ENCODE data around the gene ABLIM1.

ABLIM1 gene

GRCh38 chr10:114458216-114458920, 199.7 kb downstream of the ABLIM1 start:
- no peak for DNase-seq (ENCODE audit: low spot score)

GRCh38 chr10:114453576-114453975, 204.5 kb downstream of the ABLIM1 start:
- DNase-seq (ENCODE audit: low spot score): no peak

- DNase-seq (ENCODE audit: low spot score): no peak
Measured at GRCh38 chr10:114448897-114449296, 209.2 kb downstream of the ABLIM1 start.

DNA sequence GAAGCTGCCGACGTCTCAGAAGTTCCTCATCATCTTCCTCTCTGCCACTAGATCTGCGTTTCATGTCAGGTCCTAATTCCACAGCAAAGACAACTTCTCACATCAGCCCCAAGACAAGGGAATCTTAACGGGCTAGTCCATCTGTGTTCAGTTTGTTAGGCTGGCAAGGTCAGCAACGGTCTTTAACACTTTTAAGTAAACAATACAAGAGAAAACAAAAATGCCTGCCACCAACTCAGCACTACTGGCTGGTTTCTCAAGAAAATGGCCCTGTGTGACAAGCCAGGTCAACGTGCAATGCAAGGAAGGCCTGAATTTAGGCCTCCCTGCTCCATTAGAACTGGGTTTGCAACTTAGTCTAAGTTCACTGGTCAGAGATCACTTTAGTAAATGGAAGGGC, 212.7 kb downstream of the ABLIM1 start:
- no peak for DNase-seq (ENCODE audit: low spot score)

DNA sequence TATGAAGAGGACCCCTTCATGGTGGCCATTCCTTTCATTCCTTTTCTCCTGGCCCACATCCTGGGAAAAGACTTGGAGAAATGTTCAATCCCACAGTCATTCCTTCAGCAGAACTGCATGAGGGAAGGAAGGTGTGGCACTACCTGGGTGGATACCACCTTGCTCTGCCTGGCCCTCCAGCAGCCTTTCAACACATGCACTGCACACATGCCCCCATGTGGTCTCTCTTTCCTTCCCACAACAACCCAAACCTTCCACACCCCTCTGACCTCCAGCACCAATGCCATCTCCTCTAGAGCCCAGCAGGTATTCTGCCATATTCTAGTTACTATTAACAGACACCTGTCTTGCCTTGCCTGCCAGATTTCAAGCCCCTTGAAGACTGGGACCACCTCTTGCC, 213.3 kb downstream of the ABLIM1 start:
- no peak for DNase-seq (ENCODE audit: low spot score)

DNA sequence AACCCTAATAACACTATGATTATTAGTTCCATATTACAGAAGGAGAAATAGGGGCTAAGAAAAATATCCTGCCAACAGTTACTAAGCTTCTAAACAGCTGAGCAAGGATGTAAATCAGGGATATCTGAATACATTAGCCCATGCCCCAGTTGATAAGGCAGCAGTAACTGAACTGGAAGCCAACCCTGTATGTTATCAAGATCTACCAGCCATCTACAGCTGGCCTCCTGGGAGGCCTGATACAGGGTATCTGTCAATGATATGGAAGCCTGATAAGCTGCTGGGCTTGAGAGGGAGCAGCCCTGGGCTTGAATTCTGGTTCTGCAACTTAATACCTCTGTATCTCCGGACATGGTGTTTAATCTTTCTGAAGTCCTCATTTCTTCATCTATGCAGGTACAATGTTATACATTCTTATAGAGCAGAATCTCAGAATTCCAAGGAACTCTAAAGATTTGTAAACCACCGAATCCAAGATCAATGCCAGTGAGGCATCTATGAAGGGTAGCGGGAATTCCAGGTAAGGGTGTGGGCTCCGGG, 215.9 kb downstream of the ABLIM1 start:
- DNase-seq (ENCODE audit: low spot score): no peak

DNA sequence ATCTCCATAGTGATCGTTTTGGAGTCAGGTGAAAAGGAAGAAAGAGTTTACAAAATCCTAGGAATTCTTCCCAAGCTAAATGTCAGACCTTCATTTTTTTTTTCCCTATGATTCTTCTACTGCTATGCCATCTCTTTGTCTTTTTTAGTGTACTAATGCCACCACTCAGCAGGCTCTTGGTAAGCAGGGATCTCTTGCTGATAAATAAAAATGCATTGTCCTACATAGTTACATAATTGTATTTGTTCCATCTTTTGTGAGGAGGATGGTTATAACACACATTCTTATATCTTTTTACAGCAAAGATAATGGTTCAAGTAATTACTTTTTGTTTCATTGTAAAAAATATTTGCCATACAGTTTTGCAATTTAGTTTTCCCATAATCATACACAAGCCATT, 217.0 kb downstream of the ABLIM1 start:
- no peak for DNase-seq (ENCODE audit: low spot score)

DNA sequence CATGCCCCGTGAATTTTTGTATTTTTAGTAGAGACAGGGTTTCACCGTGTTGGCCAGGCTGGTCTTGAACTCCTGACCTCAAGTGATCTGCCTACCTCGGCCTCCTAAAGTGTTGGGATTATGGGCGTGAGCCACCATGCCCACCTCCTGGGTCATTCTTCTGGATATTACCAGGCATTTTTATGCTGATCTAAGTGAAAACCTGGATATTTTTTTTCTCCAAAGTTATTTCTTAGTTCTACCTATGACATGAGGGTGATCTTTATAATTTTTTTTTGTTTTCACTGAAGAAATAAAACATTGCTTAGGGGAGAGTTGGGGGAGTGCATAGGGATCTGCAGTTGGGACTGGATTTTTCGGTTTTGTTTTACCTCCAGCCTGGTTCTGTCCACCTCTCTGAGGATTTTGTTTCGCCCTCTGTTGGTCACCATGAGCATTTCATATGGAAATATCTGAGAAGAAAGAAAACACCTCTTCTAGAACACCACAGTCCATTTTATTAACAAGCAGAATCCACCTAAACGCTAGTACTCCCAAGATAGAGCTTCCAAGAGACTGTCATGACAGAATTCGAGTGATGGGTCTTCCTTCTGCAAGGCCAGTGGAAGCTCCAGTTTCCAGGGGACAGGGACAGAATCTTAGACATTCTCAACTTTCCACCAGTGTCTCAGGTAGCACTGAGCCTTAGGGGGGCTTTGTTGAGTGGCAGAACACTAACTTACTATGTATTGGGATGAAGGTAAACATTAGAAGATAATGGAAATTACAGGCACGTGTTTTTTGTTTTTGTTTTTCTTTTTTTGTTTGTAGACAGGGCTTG, 220.4 kb downstream of the ABLIM1 start:
- peak; percentile 58 for DNase-seq (ENCODE audit: low spot score)

DNA sequence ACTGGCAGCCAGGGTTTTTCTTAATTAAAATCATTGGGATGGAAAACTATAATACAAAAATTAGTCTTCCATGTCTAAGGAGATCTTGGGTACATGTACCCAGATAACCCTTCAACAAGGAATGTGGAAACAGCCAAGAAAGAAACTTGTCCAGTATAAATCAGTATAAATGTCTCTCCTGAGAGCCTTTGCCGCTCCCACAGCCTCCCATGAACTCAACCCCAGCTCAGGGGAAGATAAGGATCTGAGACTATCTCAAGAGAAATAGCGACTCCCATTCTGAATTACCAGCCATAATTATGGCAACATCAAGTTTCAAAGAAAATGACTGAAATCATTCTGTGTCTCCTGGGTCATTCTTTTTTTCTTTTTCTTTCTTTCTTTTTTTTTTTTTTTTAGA, 221.1 kb downstream of the ABLIM1 start:
- no peak for DNase-seq (ENCODE audit: low spot score)

DNA sequence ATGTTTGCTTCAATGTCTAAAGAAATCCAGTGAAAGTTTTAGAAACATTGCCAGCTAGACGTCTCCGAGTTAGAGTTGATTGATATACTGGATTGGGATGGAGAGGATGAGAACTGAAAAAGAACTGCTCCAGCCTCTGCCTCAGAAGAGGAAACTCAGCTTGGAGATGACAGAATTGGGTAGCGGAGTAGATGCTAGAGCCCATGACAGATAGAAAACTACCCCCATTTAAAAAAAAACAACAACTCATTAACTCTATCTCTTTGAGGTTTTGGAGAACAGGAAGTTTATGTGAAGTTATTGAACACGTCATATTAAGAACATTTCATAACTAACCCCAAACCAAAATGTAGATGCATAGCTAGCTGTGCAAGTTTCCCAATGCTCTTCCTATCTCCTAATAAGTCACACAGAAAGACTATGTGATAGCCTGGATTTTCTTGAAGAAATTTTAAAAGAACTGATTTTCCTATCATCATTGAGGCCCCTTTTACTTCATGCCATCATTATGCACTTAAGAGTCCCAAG, 225.4 kb downstream of the ABLIM1 start:
- no peak for DNase-seq (ENCODE audit: low spot score)

GRCh38 chr10:114431414-114432135, 226.5 kb downstream of the ABLIM1 start:
- no peak for DNase-seq (ENCODE audit: low spot score)

- DNase-seq (ENCODE audit: low spot score): no peak
Measured at GRCh38 chr10:114430688-114431413, 227.2 kb downstream of the ABLIM1 start.

DNA sequence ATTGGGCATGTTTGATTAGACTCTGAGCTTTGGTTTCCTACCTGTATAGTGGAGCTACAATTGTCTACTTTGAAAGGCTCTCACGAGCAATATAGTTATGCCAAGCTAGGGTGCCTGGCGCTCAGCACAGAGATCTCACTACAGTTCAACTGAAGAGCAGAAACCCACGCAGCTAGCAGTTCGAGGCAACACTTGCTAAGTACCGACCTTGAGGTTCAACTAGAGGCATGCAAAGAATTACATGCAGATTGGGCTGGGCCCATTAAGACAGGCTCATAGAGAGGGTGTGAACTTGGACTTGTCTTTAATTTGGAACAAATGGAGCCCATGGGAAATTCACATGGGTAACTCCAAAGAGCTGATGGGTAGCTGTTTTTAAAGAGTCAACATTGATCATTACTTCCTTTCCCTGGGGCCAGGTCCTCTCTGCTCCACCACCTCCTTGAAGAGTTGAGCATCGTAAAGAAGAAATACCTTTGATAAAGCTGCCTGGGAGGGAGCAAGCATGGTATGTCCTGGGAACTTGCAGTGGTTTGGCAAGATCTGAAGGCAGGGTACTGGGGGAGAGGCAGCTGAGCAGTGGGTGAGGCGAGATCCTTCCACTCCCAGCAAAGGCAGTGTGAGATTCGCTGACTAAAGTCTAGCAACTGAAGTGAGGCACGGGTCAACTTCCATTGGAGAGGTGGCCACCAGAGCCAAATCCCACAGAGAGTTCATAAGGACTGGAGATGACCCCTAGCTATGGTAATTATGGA, 228.3 kb downstream of the ABLIM1 start:
- DNase-seq (ENCODE audit: low spot score): no peak

GRCh38 chr10:114427124-114427852, 230.8 kb downstream of the ABLIM1 start:
- DNase-seq (ENCODE audit: low spot score): no peak

DNA sequence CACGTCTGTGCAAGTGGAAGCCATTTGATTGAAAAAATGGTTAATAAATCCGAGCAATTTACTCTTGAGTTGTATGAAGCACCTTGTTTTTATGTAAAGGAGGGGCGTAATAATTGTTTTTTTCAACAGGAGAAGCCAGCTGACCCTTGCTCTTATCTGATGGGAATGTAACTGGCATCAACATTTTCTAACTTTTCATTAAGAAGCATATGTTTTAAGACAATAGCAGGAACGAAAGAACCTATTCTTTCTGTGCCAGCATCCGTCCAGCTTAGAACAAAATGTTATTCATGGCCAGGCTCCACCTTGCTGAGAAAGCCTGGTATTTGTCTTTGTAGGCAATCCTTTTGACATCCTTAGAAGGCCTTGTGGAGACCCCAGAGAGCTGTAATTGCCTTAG, 231.6 kb downstream of the ABLIM1 start:
- DNase-seq (ENCODE audit: low spot score): no peak

GRCh38 chr10:114420811-114421485, 237.1 kb downstream of the ABLIM1 start:
- DNase-seq (ENCODE audit: low spot score): no peak

GRCh38 chr10:114418109-114418508, 240.0 kb downstream of the ABLIM1 start:
- DNase-seq (ENCODE audit: low spot score): no peak

GRCh38 chr10:114412907-114413797, 244.9 kb downstream of the ABLIM1 start:
- DNase-seq (ENCODE audit: low spot score): no peak
